GM19467 (cell line): Measurements from ENCODE around the gene AP2A1.

Source experiments
- ATAC-seq: cut with Tn5 transposase; IDR thresholded peaks from one replicate; pipeline ENCODE4 v1.9.1; 2021; ENCODE audit warnings: mild to moderate bottlenecking, moderate library complexity; ENCODE audit not compliant: unreplicated experiment

Gene AP2A1

DNA sequence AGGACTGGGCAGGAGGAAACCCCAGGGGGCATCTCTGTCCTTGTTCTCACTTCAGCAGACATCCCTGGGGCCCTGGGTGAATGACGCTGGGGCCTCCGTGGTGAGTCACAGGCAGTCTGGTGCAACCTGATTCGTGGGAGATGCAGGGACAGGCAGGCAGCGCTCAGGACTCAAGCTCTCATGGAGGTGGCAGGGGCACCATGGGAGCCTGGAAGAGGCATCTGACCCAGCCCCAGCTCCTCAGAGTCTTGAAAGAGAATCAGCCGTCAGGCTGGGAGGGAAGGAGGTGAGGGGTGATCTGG is 70.2 kb downstream of the AP2A1 start:
- ATAC-seq, result no peak

DNA sequence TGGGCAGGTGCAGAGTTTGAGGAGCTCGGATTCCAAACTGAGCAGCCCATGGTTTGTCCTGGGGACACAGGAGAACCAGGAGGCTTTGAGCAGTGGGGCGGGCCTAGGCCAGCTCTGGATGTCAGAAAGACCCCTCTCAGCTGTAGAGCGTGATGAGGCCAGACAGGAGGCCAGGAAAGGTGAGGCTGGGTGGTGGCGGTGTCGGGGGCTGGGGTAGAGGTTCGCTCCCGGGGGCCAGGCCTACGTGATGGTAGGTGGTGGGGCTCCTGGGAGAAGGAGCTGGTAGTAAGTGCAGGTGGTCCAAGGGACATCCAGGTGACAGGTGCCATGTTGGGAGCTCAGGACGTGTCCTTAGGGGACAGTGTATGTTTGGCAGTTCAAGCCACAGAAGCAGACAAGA is 70.6 kb downstream of the AP2A1 start:
- ATAC-seq, result no peak

DNA sequence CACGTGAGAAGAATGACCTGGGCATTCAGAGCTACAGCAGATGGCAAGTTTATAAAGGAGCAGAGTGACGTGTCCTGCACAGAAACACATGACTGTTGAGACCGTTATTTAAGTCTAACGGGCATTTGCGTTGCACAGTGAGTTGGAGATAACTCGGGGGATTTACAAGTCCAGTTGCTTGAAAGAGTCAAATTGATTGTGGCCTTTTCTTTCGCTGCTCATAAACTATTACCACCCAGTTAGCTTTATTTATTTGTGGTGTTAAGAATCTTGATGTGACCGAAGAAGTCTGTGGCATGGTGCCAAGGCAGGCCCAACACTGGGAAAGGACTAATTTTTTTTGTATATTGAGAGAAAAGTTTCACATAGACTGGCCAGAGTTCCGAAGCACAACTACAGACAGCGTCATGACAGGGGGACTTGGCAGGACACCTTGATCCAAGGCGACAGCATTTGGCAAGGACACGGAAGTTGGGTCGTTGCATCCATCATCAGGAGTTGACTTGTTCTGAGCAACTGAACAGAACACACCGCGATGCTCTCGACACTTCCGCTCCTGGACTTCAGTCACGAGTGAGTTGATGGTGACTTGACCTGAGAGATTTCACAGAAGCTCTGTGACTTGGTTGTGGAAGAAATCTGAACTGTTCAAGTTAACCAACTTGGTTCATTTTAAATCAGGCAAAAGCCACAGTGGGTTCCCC is 72.2 kb downstream of the AP2A1 start:
- ATAC-seq, result no peak

GRCh38 chr19:49839713-49840112 is 72.9 kb downstream of the AP2A1 start:
- ATAC-seq, result no peak

DNA sequence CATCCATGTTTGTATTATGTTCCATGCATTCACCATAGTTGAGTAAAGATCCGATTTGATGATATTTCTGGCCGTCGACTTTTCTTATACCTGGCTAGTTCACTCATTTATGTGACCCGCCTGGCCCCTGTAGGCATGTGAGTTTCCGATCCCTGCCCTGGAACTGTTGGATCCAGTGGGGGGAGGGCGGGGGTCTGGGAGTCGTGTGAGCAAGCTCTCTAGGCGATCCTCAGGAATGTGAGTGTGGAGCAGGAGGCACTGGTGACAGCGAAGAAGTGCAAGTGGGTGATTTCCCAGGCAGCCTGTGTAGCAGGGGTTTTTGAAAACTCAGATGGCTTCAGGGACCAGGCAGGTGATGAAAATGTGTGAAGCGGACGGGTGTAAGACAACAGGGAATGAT is 73.5 kb downstream of the AP2A1 start:
- no peak for ATAC-seq

DNA sequence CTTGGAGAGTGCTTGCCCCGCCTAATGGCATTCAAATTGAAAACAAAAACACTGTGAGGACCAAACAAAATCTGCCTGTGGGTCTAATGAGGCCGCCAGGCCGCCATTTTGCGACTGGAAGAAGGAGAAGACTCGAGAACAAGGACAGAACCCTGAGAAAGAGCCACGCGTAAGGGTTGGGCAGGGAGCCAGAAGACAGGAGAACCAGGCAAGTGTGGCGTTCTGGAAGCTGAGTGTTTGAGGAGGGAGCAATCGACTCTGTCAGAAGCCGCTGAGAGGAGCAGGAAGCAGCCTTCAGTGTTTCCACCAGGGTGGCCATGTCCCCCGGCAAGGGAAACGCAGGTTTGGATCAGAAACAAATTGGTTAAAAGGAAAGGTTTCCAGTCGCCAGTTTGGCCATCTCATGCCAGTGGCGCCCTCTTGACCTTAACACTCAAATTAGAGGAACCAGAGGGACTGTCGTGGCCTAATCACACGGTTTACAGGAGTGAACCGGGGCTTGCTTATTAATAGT is 74.0 kb downstream of the AP2A1 start:
- ATAC-seq, result no peak

GRCh38 chr19:49843265-49843664 is 76.5 kb downstream of the AP2A1 start:
- no peak for ATAC-seq

DNA sequence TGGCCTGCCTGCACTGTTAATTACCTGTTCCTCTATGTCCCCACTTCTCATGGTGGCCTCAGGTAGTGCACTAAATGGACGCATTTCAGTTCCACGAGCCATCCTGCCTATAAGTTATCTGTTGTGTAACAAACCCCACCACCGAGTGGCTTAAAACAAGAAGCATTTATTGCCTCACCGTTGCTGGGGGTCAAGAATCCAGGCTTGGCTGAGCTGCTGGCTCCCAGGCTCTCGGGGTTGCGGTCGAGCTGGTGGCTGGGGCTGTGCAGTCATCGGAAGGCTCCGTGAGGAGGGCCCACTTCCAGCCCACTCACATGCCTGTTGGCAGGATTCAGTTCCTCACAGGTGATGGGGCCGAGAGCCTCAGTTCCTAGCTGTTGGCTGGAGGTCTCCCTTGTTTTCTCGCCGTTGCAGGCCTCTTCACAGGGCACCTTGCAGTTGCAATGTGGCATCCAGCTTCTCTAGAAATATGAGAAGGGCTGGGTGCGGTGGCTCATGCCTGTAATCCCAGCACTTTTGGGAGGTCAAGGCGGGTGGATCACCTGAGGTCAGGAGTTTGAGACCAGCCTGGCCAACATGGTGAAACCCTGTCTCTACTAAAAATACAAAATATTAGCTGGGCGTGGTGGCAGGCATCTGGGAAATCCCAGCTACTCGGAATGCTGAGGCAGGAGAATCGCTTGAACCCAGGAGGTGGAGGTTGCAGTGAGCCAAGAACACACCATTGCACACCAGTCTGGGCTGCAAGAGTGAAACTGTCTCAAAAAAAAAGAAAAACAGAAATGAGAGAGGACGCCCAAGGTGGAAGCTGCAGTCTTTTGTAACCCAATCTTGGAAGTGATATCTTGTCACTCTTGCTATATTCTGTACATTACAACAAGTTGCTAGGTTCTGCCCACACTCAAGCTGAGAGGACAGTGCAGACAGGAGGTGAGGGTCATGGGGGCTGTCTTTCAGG is 77.6 kb downstream of the AP2A1 start:
- no peak for ATAC-seq

DNA sequence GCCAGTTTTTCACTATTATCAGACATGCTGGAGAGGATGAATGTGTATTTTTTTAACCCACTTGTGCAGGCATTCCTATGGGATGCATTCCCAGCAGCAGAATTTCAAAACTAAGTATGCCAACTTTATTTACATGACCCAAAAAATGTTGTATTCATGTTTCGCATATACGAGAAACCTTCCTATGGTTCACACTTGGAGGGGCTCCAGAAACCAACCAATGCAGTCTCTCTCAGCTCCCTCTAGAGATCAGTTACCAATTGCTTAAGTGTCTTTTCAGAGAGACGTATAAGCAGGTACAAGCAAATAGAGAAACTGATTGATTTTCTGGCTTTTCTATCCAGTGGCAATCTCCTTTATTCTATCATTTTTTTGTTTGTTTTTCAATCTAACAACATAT is 78.6 kb downstream of the AP2A1 start:
- ATAC-seq, result no peak

GRCh38 chr19:49846408-49846807 is 79.6 kb downstream of the AP2A1 start:
- ATAC-seq, result no peak

- no peak for ATAC-seq
Observed at GRCh38 chr19:49847731-49848696, 81.2 kb downstream of the AP2A1 start.

- ATAC-seq, result no peak
Observed at GRCh38 chr19:49848938-49849337, 82.1 kb downstream of the AP2A1 start.

DNA sequence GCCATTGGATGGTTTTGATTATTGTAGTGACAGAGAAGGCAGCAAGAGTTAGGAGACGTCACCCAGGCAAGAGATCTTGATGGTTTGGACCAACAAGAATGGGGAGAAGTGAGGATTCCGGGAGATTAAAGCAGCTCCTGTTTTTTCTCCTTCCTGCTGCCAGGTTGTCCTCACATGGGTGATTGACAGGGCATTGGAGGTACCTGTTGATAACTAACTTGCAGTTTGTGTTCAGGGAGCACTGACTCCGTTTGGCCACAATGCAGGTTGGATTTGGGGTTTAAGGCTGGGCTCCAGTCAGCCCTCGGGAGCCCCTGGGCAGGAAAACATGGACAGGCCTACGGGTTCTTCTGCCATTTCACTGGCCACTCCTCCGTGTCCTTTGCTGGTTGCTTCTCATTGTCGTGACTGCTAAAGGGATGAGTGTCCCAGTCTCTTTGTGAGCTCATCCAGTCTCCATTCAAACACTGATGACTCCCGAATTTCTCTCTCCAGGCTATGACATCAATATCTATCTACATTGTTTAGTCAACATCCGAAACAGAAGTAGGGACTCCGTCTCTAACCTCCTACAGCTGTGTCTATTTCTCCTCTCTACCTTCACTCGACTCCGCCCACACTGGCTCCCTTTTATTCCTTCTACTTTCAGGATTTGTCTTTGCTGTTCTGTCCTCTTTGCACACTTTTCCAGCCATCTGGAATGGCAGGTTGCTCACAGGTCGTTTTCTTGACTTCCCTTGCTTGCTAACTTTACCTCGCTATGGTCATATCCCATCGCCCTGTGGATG is 82.8 kb downstream of the AP2A1 start:
- no peak for ATAC-seq

DNA sequence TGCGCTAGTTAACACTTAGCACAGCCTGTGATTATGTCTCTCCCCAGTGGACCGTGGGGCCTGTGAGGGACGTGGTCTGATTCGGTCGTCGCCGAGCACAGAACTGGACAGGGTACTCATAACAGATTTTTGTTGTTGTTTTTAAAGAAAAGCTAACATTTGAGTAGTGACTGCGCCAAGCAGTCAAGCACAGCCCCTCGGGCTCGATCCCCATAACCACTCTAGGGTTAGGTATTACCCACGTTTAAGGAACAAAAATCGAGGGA is 83.4 kb downstream of the AP2A1 start:
- no peak for ATAC-seq

DNA sequence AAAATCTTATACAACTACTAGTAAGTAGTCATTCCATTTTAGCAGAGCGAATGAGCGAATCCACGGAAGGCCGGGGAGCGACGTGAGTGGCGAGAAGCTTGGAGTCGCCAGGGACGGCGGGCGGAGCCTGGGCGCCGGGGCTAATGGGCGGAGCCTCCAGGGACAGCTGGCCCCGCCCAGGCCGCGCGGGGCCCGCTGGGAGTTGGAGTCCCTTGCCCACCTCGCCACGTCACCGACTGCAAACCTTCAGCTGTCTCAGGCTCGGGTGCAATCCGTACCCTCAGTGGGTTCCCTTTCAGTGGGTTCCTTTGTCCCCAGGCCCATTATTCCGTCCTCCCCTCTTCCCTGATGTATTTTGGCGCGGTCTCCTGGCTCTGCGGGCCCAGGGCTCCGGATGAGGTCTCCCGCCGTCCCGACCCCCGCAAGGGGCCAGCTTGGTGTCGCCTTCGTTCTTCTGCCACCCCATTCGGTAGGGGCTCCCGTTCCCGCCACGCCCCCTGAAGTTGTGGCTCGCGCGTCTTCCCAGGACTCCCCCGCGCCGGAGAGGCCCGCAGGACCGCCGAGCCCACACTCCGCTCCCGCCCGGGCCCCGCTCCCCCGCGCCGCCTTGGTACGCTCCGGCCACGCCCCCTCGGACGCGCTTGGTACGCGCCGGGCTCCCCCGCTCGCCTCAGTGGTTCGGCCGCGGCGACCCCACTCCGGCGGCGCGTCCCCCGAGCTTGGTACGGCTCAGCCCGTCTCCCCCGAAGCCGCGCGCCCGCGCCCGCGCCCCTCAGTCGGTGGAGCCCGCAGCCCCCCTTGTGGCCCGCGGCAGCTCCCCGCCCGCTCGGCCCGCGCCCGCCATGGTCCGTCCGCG is 83.9 kb downstream of the AP2A1 start, which contains the start of gene PTOV1:
Gene PTOV1, plus strand, starts transcription at position 673 of the 856 bp plus-strand sequence.
- ATAC-seq, result peak; percentile 64

- ATAC-seq, result no peak
Observed at GRCh38 chr19:49851456-49852259, 84.9 kb downstream of the AP2A1 start.

DNA sequence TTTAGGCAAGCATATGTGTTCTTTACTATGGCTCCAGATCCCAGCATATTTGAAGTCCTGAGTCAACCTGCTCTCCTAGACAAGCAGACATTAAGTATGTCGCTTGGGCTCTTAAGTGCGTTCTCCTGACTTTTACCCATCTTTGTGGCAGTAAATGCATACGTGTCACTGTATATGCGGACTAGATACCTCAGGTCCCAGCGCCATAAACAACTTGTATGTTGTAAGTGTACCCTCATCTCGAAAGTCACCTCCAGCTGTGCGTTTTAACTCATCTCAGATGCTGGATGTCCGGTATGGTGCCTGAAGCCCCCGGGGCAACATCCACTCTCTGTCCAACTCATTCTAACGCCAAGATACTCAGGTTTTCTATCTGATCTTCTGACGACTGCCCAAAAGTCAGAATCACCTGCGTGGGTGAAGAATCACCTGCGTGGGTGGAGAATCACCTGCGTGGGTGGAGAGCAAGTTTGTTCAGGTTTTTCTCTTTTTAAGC is 85.9 kb downstream of the AP2A1 start:
- no peak for ATAC-seq

- no peak for ATAC-seq
Observed at GRCh38 chr19:49853852-49854377, 87.1 kb downstream of the AP2A1 start.
